Pericardium fibroblast (primary cell): ENCODE measurements around the gene POLR2A. TPM values are rescaled to one million over a fixed set of nuclear protein-coding genes. Genes with fewer than 3 reads are reported as not detected.

Experiments used
- total RNA-seq: library from RNA; depleted of rRNA; stranded (reverse); fragments of >200 nt; gene quantifications from 2 replicates; pipeline ENCODE4 v1.2.3, GENCODE V29; 2015

Gene POLR2A
- total RNA-seq: 35.5 and 50.7 TPM in 2 replicates

DNA sequence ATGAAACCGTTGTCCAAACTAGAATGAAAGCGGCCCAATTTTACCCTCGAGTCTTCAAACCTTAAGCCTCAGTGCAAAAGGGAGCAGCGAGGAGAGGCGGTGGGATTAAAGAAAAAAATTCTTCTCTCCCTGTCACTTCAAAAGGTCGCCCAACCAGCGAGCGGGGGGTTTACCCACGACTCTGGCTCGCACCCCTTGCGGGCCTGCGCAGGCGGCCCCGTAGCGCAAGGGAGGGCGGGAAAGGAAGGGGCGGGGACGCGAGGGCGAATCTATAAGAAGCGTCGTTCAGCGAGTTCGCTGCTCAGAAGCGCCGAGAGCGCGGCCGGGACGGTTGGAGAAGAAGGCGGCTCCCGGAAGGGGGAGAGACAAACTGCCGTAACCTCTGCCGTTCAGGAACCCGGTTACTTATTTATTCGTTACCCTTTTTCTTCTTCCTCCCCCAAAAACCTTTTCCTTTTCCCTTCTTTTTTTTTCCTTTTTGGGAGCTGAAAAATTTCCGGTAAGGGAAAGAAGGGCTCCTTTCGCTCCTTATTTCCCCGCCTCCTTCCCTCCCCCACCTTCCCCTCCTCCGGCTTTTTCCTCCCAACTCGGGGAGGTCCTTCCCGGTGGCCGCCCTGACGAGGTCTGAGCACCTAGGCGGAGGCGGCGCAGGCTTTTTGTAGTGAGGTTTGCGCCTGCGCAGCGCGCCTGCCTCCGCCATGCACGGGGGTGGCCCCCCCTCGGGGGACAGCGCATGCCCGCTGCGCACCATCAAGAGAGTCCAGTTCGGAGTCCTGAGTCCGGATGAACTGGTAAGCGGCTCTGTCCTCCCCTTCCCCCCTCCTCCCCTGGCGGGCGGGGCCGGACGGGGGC lies at the start of gene POLR2A:
TSS of gene POLR2A (plus strand) at position 300 of the 852 bp plus-strand sequence.

DNA sequence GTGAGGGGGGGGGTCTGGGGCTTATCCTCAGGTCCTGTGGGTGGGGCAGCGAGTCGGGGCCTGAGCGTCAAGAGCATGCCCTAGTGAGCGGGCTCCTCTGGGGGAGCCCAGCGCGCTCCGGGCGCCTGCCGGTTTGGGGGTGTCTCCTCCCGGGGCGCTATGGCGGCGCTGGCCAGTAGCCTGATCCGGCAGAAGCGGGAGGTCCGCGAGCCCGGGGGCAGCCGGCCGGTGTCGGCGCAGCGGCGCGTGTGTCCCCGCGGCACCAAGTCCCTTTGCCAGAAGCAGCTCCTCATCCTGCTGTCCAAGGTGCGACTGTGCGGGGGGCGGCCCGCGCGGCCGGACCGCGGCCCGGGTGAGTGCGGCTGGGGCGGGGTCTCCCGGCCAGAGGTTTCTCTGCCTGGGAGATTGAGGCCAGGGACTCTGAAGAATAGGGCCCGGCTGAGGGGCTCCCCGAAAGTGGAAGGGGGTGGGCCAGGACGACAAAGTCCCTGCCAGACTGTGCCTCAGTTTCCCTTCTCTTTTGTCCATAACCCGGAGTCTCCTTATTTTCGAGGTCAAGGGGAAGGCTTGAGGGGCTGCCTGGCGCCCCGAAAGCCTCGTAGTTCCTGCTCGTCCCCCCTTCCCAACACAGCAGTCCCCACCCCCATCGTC lies 44.6 kb upstream of the POLR2A start, which contains the start of gene FGF11:
TSS of gene FGF11 (plus strand) at position 51 of the 651 bp plus-strand sequence. CDS start at position 160, 109 bp downstream.

DNA sequence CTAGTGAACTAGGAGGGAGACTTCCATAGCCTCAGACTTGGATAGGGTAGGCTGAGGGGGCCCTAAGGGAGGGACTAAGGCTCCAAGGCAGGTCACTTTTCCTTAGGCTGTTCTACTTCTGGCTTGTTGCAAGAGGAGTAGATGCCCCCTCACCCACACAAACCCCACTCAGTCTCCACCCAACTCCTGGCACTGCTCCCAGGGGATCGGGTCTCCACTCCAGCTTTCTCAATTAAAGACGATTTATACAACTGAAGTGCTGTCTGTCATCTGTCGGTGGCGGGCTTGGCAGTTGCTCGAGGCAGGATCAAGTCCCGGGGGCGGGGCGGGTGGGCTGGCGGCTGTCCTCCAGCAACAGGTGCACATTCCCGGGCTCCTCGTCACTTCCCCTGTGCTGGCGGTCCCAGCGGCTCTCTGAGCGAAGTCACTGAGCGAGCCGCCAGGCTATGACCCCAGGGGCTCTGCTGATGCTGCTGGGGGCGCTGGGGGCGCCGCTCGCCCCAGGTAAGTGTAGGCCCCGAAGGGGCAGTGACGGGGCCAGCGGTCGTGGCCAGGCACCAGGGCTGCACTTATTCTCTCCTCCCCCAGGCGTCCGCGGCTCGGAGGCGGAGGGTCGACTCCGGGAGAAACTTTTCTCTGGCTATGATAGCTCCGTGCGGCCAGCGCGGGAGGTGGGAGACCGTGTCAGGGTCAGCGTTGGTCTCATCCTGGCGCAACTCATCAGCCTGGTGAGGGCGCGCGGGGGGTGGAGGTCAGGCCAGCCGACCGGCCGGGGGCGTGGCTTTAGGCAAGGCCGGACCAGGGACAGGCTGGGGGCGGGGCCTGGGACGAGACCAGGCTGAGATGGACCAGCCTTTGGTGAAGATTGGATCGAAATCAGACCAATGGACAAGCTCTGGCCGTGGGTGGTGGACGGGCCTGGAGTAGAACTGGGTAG lies 39.2 kb upstream of the POLR2A start, which contains the start of gene CHRNB1:
TSS of gene CHRNB1 (plus strand) at position 380 of the 937 bp plus-strand sequence. CDS start at position 447, 67 bp downstream.

DNA sequence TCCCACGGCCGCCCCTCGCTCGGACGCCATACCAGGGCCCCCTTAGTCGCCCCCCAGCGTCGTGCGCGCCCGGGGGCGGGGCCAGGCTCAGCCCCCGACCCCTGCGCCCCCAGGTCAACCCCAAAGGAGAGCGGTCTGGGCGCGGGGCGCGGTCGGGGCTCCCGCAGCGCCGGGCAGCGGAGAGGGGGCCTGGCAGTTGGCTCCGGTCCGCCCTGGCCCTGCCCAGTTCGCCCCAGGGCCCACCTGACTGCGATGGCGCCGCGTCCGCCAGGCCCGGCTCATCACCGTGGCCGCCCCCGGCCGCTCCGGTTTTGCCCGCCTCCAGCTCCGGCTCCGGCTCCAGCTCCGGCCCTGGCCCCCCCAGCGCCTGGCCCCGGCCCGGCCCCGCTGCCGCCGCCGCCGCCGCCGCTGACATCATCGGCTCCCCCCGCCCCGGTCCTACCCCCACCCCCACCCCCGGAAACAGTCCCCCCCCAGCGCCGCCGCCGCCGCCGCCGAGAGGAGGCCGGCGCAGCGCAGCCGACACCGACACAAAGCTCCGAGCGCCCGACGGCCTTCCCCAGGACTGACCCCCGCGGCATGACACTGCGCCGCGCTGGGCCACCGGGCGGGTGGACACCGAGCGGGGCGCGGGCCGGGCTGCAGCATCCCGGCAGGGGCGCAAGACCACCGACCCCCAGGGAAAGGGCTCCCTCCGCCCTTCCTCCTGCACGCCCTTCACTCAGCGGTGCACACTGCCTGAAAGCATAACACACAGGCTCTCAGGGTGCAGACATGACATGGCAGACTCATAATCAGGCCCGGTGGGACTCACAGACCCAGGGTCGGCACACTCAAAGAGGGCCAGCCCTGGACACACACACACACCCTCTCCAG lies 4.7 kb upstream of the POLR2A start, which contains the start of gene ZBTB4:
TSS of gene ZBTB4 (minus strand) at position 419 of the 876 bp plus-strand sequence. CDS start 12,830 bp downstream, outside the sequence.

DNA sequence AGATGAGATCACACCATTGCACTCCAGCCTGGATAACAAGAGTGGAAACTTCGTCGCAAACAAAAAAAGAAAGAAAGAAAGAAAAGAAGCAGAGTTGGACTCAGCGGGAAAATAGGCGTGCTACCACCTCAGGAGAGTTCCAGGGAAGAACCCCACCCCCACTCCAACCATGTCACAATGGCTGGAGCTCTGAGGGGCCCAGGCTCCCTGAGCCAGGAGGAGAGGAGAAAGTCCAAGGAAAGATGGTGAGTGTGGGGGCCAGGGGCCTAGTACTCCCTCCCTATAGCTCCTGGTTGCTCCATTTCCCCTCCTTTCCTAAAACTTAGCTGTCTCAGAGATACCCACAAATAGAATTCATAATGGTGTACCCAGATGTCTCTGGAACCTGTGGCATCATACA lies 2.9 kb upstream of the POLR2A start, which contains the start of gene SLC35G6:
TSS of gene SLC35G6 (plus strand) at position 172 of the 400 bp plus-strand sequence. CDS start at position 243, 71 bp downstream.

DNA sequence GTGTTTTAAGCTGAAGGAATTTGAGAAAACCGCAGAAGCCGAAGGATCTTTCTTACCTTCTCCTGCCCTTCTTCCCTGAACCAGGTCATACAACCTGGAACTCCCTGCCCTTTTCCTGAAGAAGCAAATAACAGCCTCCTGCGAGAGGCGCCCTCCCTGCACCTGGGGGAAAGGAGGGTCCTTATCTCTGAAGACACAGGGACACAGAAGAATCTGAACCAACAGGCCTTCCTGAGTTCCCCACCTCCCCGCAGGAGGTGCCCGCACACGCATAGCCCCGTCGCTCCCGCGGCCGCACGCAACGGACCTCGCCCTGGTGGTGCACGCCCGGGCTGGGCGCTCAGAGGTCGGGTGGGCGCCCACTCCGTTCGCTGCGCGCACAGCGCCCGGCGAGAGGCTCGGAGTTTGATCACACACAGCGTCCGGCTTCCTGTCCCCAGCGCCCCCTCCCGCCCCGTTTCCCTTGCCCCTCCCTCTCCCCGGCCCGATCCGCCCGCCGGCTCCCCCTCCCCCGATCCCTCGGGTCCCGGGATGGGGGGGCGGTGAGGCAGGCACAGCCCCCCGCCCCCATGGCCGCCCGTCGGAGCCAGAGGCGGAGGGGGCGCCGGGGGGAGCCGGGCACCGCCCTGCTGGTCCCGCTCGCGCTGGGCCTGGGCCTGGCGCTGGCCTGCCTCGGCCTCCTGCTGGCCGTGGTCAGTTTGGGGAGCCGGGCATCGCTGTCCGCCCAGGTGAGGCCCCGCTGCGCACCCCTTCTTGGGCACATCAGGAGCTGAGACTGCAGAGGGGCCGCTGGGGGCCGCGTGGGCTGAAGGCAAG lies 64.6 kb downstream of the POLR2A start, which contains the start of gene TNFSF12:
TSS of gene TNFSF12 (plus strand) at position 474 of the 816 bp plus-strand sequence. CDS start at position 570, 96 bp downstream.

Other genes starting within 250 kb of the POLR2A start
- 61.8 and 63.7 TPM in 2 replicates for gene DVL2, start 249.8 kb upstream of the POLR2A start, total RNA-seq
- 37.1 and 52.7 TPM in 2 replicates for gene PHF23, start 244.9 kb upstream of the POLR2A start, total RNA-seq
- 916 and 1,059 TPM in 2 replicates for gene GABARAP, start 241.9 kb upstream of the POLR2A start, total RNA-seq
- 56.2 and 97.6 TPM in 2 replicates for gene CTDNEP1, start 232.6 kb upstream of the POLR2A start, total RNA-seq
- 24.4 and 27.7 TPM in 2 replicates for gene ELP5, start 232.2 kb upstream of the POLR2A start, total RNA-seq
- 0.17 and 1.3 TPM in 2 replicates for gene CLDN7, start 221.9 kb upstream of the POLR2A start, total RNA-seq
- 0.23 TPM in 1 of 2 replicates, not detected in the other for gene SLC2A4, start 202.6 kb upstream of the POLR2A start, total RNA-seq
- gene YBX2, start 189.7 kb upstream of the POLR2A start, total RNA-seq: 0.60 TPM in 1 of 2 replicates, not detected in the other
- gene EIF5A, start 176.7 kb upstream of the POLR2A start, total RNA-seq: 327 and 351 TPM in 2 replicates
- 65.2 and 92.2 TPM in 2 replicates for gene GPS2, start 169.0 kb upstream of the POLR2A start, total RNA-seq
- 8.9 and 13.0 TPM in 2 replicates for gene NEURL4, start 155.0 kb upstream of the POLR2A start, total RNA-seq
- gene ACAP1, start 147.8 kb upstream of the POLR2A start, total RNA-seq: 0.34 TPM in 1 of 2 replicates, not detected in the other
- gene KCTD11, start 132.2 kb upstream of the POLR2A start, total RNA-seq: 17.2 and 24.3 TPM in 2 replicates
- gene TMEM95, start 129.2 kb upstream of the POLR2A start, total RNA-seq: not detected in 2 replicates
- 0.09 and 0.47 TPM in 2 replicates for gene TNK1, start 103.3 kb upstream of the POLR2A start, total RNA-seq
- gene PLSCR3, start 89.8 kb upstream of the POLR2A start, total RNA-seq: 45.7 and 72.9 TPM in 2 replicates
- gene TMEM256, start 80.3 kb upstream of the POLR2A start, total RNA-seq: 83.2 and 132 TPM in 2 replicates
- 13.5 and 18.6 TPM in 2 replicates for gene NLGN2, start 76.5 kb upstream of the POLR2A start, total RNA-seq
- gene SPEM1, start 64.0 kb upstream of the POLR2A start, total RNA-seq: not detected in 2 replicates
- gene SPEM2, start 58.8 kb upstream of the POLR2A start, total RNA-seq: not detected in 2 replicates
- not detected in 2 replicates for gene SPEM3, start 55.5 kb upstream of the POLR2A start, total RNA-seq
- gene TMEM102, start 48.9 kb upstream of the POLR2A start, total RNA-seq: 1.3 and 2.4 TPM in 2 replicates
- 0.43 and 2.0 TPM in 2 replicates for gene FGF11, start 44.9 kb upstream of the POLR2A start, total RNA-seq
- 3.7 and 6.7 TPM in 2 replicates for gene CHRNB1, start 39.3 kb upstream of the POLR2A start, total RNA-seq
- 25.4 and 29.3 TPM in 2 replicates for gene ZBTB4, start 4.7 kb upstream of the POLR2A start, total RNA-seq
- gene SLC35G6, start 2.9 kb upstream of the POLR2A start, total RNA-seq: not detected in 2 replicates
- 14.1 and 17.4 TPM in 2 replicates for gene TNFSF12, start 64.7 kb downstream of the POLR2A start, total RNA-seq
- gene TNFSF13, start 74.4 kb downstream of the POLR2A start, total RNA-seq: 2.1 and 3.6 TPM in 2 replicates
- 45.6 and 47.5 TPM in 2 replicates for gene SENP3, start 77.6 kb downstream of the POLR2A start, total RNA-seq
- gene CD68, start 95.3 kb downstream of the POLR2A start, total RNA-seq: 13.4 and 22.7 TPM in 2 replicates
- 115 and 144 TPM in 2 replicates for gene MPDU1, start 99.5 kb downstream of the POLR2A start, total RNA-seq
- 0.12 and 0.85 TPM in 2 replicates for gene SOX15, start 105.7 kb downstream of the POLR2A start, total RNA-seq
- 17.7 and 41.3 TPM in 2 replicates for gene FXR2, start 130.5 kb downstream of the POLR2A start, total RNA-seq
- 58.8 and 85.5 TPM in 2 replicates for gene SAT2, start 143.5 kb downstream of the POLR2A start, total RNA-seq
- gene SHBG, start 145.8 kb downstream of the POLR2A start, total RNA-seq: 0.12 and 4.1 TPM in 2 replicates
- gene ATP1B2, start 166.6 kb downstream of the POLR2A start, total RNA-seq: 0.93 TPM in 1 of 2 replicates, not detected in the other
- gene TP53, start 203.1 kb downstream of the POLR2A start, total RNA-seq: 44.9 and 63.2 TPM in 2 replicates
- gene WRAP53, start 204.1 kb downstream of the POLR2A start, total RNA-seq: 3.3 and 6.8 TPM in 2 replicates
- 3.3 and 4.9 TPM in 2 replicates for gene EFNB3, start 220.8 kb downstream of the POLR2A start, total RNA-seq
- gene DNAH2, start 233.4 kb downstream of the POLR2A start, total RNA-seq: 0.26 and 1.1 TPM in 2 replicates